ENCODE results near the gene MBD6.

The MBD6 gene

GRCh38 chr12:57546438-57547287, 24.0 kb downstream of the MBD6 start, which contains the start of gene DCTN2:
Gene DCTN2, minus strand, starts transcription at chr12:57547192. Its CDS starts 129 bp downstream, at chr12:57547063.
- DNase-seq (ENCODE audit: low read depth) = peak; percentile 92
- TF ChIP-seq CTCF (IDR thresholded peaks at IDR 0.05; ENCODE audit: low read depth, low read length, missing control alignments) = no peak
- peak within 1 kb of the TSS; percentile 94 for H3K4me3 ChIP-seq (ENCODE audit: low read depth, low read length)
- in situ Hi-C loops (cut with HindIII; ENCODE audit: low sequenced_read_pairs) = no loop called here

GRCh38 chr12:57547288-57548012, 24.8 kb downstream of the MBD6 start:
- peak overlapping the region; percentile 94 for H3K4me3 ChIP-seq (ENCODE audit: low read depth, low read length)
- no peak for DNase-seq (ENCODE audit: low read depth)
- no peak for TF ChIP-seq CTCF (IDR thresholded peaks at IDR 0.05; ENCODE audit: low read depth, low read length, missing control alignments)
- in situ Hi-C loops (cut with HindIII; ENCODE audit: low sequenced_read_pairs) = no loop called here

- no peak overlapping the region for H3K4me3 ChIP-seq (ENCODE audit: low read depth, low read length)
- no peak for DNase-seq (ENCODE audit: low read depth)
- in situ Hi-C loops (cut with HindIII; ENCODE audit: low sequenced_read_pairs) = no loop called here
- TF ChIP-seq CTCF (IDR thresholded peaks at IDR 0.05; ENCODE audit: low read depth, low read length, missing control alignments) = no peak
These were observed 25.3 kb downstream of the MBD6 start for GRCh38 chr12:57548013-57548315.

- no peak for DNase-seq (ENCODE audit: low read depth)
- no peak overlapping the region for H3K4me3 ChIP-seq (ENCODE audit: low read depth, low read length)
- no peak for TF ChIP-seq CTCF (IDR thresholded peaks at IDR 0.05; ENCODE audit: low read depth, low read length, missing control alignments)
- in situ Hi-C loops (cut with HindIII; ENCODE audit: low sequenced_read_pairs) = no loop called here
These were observed 25.9 kb downstream of the MBD6 start for GRCh38 chr12:57548488-57548887.

GRCh38 chr12:57549203-57549908, 26.7 kb downstream of the MBD6 start:
- peak overlapping the region; percentile 65 for H3K4me3 ChIP-seq (ENCODE audit: low read depth, low read length)
- no peak for TF ChIP-seq CTCF (IDR thresholded peaks at IDR 0.05; ENCODE audit: low read depth, low read length, missing control alignments)
- in situ Hi-C loops (cut with HindIII; ENCODE audit: low sequenced_read_pairs) = no loop called here
- no peak for DNase-seq (ENCODE audit: low read depth)

GRCh38 chr12:57549909-57550640, 27.5 kb downstream of the MBD6 start, which contains the start of gene KIF5A:
Gene KIF5A, plus strand, starts transcription at chr12:57550044. Its CDS starts 228 bp downstream, at chr12:57550272.
- TF ChIP-seq CTCF (IDR thresholded peaks at IDR 0.05; ENCODE audit: low read depth, low read length, missing control alignments) = no peak
- in situ Hi-C loops (cut with HindIII; ENCODE audit: low sequenced_read_pairs) = no loop called here
- H3K4me3 ChIP-seq (ENCODE audit: low read depth, low read length) = peak within 1 kb of the TSS; percentile 65
- no peak for DNase-seq (ENCODE audit: low read depth)

Data from astrocyte of the cerebellum (primary cell).